Measurements from ENCODE around the gene PROCA1. TPM values are rescaled to one million over a fixed set of nuclear protein-coding genes. Genes with fewer than 3 reads are reported as not detected.
"Not testable (repeated sequence)": the region's sequence is repeated elsewhere in the genome, so short reads cannot be mapped to it uniquely, and the experiment has no call there.

PROCA1 gene
- total and polyA plus RNA-seq, 3 donors from 2014 or later: 90.2 to 322 (median 286) TPM

- TF ChIP-seq CTCF (IDR thresholded peaks at IDR 0.05): no peak
- TF ChIP-seq POLR2A (IDR thresholded peaks at IDR 0.05): peak; percentile 78
- Histone ChIP-seq H3K27ac (peak within 1 kb of the TSS; percentile 96 to 99), H3K4me3 (peak within 1 kb of the TSS; percentile 70 to 94), H3K4me1 (peaks cover 32% of the 10 kb centered on the region), H3K36me3 (ENCODE audit: low read depth, missing control alignments) (no peaks in the 10 kb centered on the region), H3K27me3 (no peaks in the 10 kb centered on the region), H3K9me3 (no peaks in the 10 kb centered on the region)
- intact Hi-C loops (cut with DNase I; ENCODE audit: low total_unique reads): no loop called here
- DNase-seq: peak; percentile 96
- 0 to 1% methylated on average over 36 to 66 of the region's 66 CpGs for WGBS, 2 donors
Observed at GRCh38 chr17:28661635-28662526, 49.8 kb downstream of the PROCA1 start, which contains the start of the genes SDF2 and SUPT6H. SDF2 (minus strand) TSS chr17:28661906; CDS start chr17:28661876, 30 bp downstream. SUPT6H (plus strand) TSS chr17:28662205; CDS start chr17:28673402, 11,197 bp downstream.

- WGBS, 2 donors: 95 to 100% methylated on average over 6 to 22 of the region's 23 CpGs
- DNase-seq; H3K9me3 ChIP-seq; intact Hi-C loops (cut with DNase I; ENCODE audit: low total_unique reads); H3K36me3 ChIP-seq (ENCODE audit: low read depth, missing control alignments); H3K27ac ChIP-seq; H3K4me3 ChIP-seq; H3K27me3 ChIP-seq: not testable (repeated sequence)
- peaks cover 24% of the 10 kb centered on the region for H3K4me1 ChIP-seq
Observed at GRCh38 chr17:28659497-28659881, 52.2 kb downstream of the PROCA1 start.

- H3K4me3 ChIP-seq; intact Hi-C loops (cut with DNase I; ENCODE audit: low total_unique reads); H3K27ac ChIP-seq; H3K36me3 ChIP-seq (ENCODE audit: low read depth, missing control alignments); H3K27me3 ChIP-seq; H3K9me3 ChIP-seq; DNase-seq: not testable (repeated sequence)
- WGBS, 2 donors: 95 to 97% methylated on average over 22 to 34 of the region's 46 CpGs
- peaks cover 18% of the 10 kb centered on the region for H3K4me1 ChIP-seq
Observed at GRCh38 chr17:28658766-28659496, 52.8 kb downstream of the PROCA1 start.

- H3K27me3 ChIP-seq; H3K4me3 ChIP-seq; DNase-seq; intact Hi-C loops (cut with DNase I; ENCODE audit: low total_unique reads); H3K9me3 ChIP-seq; H3K27ac ChIP-seq; H3K36me3 ChIP-seq (ENCODE audit: low read depth, missing control alignments): not testable (repeated sequence)
- WGBS, 2 donors: 77 to 85% methylated on average over 5 to 8 of the region's 8 CpGs
- peaks cover 13% of the 10 kb centered on the region for H3K4me1 ChIP-seq
Observed at GRCh38 chr17:28658342-28658741, 53.3 kb downstream of the PROCA1 start.

DNA sequence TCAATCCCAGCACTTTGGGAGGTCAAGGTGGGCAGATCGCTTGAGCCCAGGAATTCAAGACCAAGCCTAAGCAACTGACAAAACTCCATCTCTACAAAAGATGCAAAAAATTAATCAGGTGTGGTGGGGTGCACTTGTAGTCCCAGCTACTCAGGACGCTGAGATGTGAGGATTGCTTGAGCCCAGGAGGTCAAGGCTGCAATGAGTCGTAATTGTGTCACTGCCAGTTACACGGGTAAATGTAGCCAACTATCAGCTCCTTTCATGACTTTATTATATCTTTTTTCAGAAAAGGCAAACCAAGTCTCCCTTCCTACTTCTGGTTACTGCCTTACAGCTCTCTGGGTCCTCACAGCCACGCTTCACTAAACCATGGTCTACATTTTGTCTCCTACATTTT, 53.9 kb downstream of the PROCA1 start:
- TF ChIP-seq POLR2A (IDR thresholded peaks at IDR 0.05): no peak
- no peak for TF ChIP-seq CTCF (IDR thresholded peaks at IDR 0.05)
- DNase-seq: no peak
- Histone ChIP-seq H3K27ac (no peak overlapping the region), H3K4me3 (no peak overlapping the region), H3K4me1 (peaks cover 8% of the 10 kb centered on the region), H3K27me3 (no peaks in the 10 kb centered on the region), H3K36me3 (ENCODE audit: low read depth, missing control alignments) (no peaks in the 10 kb centered on the region), H3K9me3 (no peaks in the 10 kb centered on the region)
- WGBS, 2 donors: 71 to 83% methylated on average over 5 of the region's 5 CpGs
- intact Hi-C loops (cut with DNase I; ENCODE audit: low total_unique reads): no loop called here

DNA sequence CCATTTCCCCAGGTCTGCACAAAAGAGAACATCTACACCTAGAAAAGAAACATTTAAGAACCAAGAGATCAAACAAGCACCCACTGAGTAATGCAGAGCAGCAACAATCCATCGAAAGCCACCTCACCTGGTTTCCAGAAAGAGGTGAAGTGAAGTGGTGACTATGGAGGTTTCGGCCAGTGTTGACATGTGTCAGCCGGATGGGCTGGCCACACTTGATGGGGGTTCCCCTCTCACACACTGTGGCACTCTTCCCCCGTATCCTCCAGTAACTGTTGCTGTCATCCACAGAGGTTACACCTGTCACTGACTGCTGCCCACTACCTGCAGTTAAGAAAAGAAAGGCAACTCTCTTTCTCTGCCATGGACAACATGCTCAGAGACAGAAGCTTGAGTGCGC, 56.5 kb downstream of the PROCA1 start:
- DNase-seq: no peak
- no peak for TF ChIP-seq POLR2A (IDR thresholded peaks at IDR 0.05)
- TF ChIP-seq CTCF (IDR thresholded peaks at IDR 0.05): no peak
- H3K9me3 ChIP-seq: no peaks in the 10 kb centered on the region
- H3K27me3 ChIP-seq: no peaks in the 10 kb centered on the region
- intact Hi-C loops (cut with DNase I; ENCODE audit: low total_unique reads): no loop called here
- no peak overlapping the region for H3K4me3 ChIP-seq
- H3K36me3 ChIP-seq (ENCODE audit: low read depth, missing control alignments): no peaks in the 10 kb centered on the region
- WGBS, 2 donors: 95% methylated on average over 5 of the region's 5 CpGs
- no peak overlapping the region for H3K27ac ChIP-seq
- H3K4me1 ChIP-seq: no peaks in the 10 kb centered on the region
